ENCODE data around the gene OGDH.
"Not testable (repeated sequence)": the region's sequence is repeated elsewhere in the genome, so short reads cannot be mapped to it uniquely, and the experiment has no call there.

The OGDH gene

GRCh38 chr7:44606341-44607140, at the start of gene OGDH:
TSS of gene OGDH (plus strand) at chr7:44606627. CDS start at chr7:44624344, 17,717 bp downstream.
- ChIA-PET CTCF (interaction anchor here (1.0 to 2.3 kb wide), 10 partner anchors 11 to 241 kb away, joined by 3 to 7 read pairs (median 4); no protein-coding TSS in a partner anchor), POLR2A (interaction anchor here (0.9 to 2.2 kb wide), 6 partner anchors 25 to 278 kb away, joined by 3 to 7 read pairs (median 4); partner anchors contain the start of genes DDX56, PURB and TMED4)
- peak; percentile 99 for DNase-seq (ENCODE audit: extremely low spot score)
- TF ChIP-seq CTCF (IDR thresholded peaks at IDR 0.05; ENCODE audit: control extremely low read depth, extremely low read depth, low read depth, missing control alignments), result no peak

GRCh38 chr7:44557485-44557884, 48.9 kb upstream of the OGDH start:
- TF ChIP-seq CTCF (IDR thresholded peaks at IDR 0.05; ENCODE audit: control extremely low read depth, extremely low read depth, low read depth, missing control alignments), result no peak
- POLR2A ChIA-PET, result interaction anchor here (1.0 kb wide), 1 partner anchor 17 kb away, joined by 3 read pairs; no protein-coding TSS in a partner anchor
- CTCF ChIA-PET, result no interaction called here
- DNase-seq (ENCODE audit: extremely low spot score), result no peak

- no peak for DNase-seq (ENCODE audit: extremely low spot score)
- ChIA-PET CTCF (interaction anchor here (1.3 to 1.9 kb wide), 2 partner anchors 25 to 288 kb away, joined by 4 to 9 read pairs; partner anchors contain the start of gene H2AZ2), POLR2A (interaction anchor here (1.3 kb wide), 1 partner anchor 10 kb away, joined by 3 read pairs; no protein-coding TSS in a partner anchor)
- TF ChIP-seq CTCF (IDR thresholded peaks at IDR 0.05; ENCODE audit: control extremely low read depth, extremely low read depth, low read depth, missing control alignments), result no peak
Measured at GRCh38 chr7:44559485-44559884, 46.9 kb upstream of the OGDH start.

- CTCF ChIA-PET, result interaction anchor here (1.0 to 1.3 kb wide), 2 partner anchors 9 to 320 kb away, joined by 3 read pairs; no protein-coding TSS in a partner anchor
- TF ChIP-seq CTCF (IDR thresholded peaks at IDR 0.05; ENCODE audit: control extremely low read depth, extremely low read depth, low read depth, missing control alignments), result no peak
- DNase-seq (ENCODE audit: extremely low spot score), result no peak
- POLR2A ChIA-PET, result no interaction called here
Measured at GRCh38 chr7:44561481-44561880, 44.9 kb upstream of the OGDH start.

GRCh38 chr7:44561962-44562621, 44.3 kb upstream of the OGDH start:
- DNase-seq (ENCODE audit: extremely low spot score), result no peak
- POLR2A ChIA-PET, result no interaction called here

GRCh38 chr7:44562622-44562962, 43.8 kb upstream of the OGDH start:
- DNase-seq (ENCODE audit: extremely low spot score); POLR2A ChIA-PET: not testable (repeated sequence)
- CTCF ChIA-PET, result interaction anchor here (0.7 to 1.0 kb wide), 2 partner anchors 13 to 321 kb away, joined by 3 read pairs; no protein-coding TSS in a partner anchor

More at GRCh38 chr7:44561962-44562621, 44.3 kb upstream of the OGDH start:
- CTCF ChIA-PET, result interaction anchor here (1.0 to 1.3 kb wide), 2 partner anchors 10 to 321 kb away, joined by 3 read pairs; no protein-coding TSS in a partner anchor
- no peak for TF ChIP-seq CTCF (IDR thresholded peaks at IDR 0.05; ENCODE audit: control extremely low read depth, extremely low read depth, low read depth, missing control alignments)
